Spleen (tissue), 7 donors: ENCODE measurements around the gene RPTOR.

Source experiments
- POLR2AphosphoS5 ChIP-seq, 3 donors: sonication (generic); formaldehyde crosslinking; IDR thresholded peaks; one replicate each; pipeline ENCODE4 v1.5.1; 2017; ENCODE audit warnings: antibody characterized with exemption in 3 of 3
- TF ChIP-seq, protein P1 (sequence below), 11 experiments: fragments of 200-600 bp in 7 of 11; fragments of 450-650 bp in 4 of 11; sonication (generic) in 4 of 11; IDR thresholded peaks in 8 of 11; conservative IDR thresholded peaks in 3 of 11; 1 replicate in 7 of 11; 2 replicates in 4 of 11; pipeline versions ENCODE4 v1.4.0 to v1.8.0; 2016 to 2021; ENCODE audit warnings: antibody characterized with exemption in 11 of 11, inconsistent platforms in 4 of 11, mild to moderate bottlenecking in 1 of 11
- donor health status: DM: no; HTN: no; CAD: no; lungs with moderate emphysema.
- donor health status: DM: no; HTN: no; CAD: no.
- donor health status: DM: no; HTN: no; CAD: no.

- TF ChIP-seq, protein P1, sequence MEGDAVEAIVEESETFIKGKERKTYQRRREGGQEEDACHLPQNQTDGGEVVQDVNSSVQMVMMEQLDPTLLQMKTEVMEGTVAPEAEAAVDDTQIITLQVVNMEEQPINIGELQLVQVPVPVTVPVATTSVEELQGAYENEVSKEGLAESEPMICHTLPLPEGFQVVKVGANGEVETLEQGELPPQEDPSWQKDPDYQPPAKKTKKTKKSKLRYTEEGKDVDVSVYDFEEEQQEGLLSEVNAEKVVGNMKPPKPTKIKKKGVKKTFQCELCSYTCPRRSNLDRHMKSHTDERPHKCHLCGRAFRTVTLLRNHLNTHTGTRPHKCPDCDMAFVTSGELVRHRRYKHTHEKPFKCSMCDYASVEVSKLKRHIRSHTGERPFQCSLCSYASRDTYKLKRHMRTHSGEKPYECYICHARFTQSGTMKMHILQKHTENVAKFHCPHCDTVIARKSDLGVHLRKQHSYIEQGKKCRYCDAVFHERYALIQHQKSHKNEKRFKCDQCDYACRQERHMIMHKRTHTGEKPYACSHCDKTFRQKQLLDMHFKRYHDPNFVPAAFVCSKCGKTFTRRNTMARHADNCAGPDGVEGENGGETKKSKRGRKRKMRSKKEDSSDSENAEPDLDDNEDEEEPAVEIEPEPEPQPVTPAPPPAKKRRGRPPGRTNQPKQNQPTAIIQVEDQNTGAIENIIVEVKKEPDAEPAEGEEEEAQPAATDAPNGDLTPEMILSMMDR (IDR thresholded peaks at IDR 0.05 in 8 of 11, conservative IDR thresholded peaks at IDR 0.05 in 3 of 11): no peak
- no peak for TF ChIP-seq POLR2AphosphoS5 (IDR thresholded peaks at IDR 0.05)
Observed at GRCh38 chr17:80598813-80599545, 54.3 kb downstream of the RPTOR start.
